Stomach (tissue), 9 donors: ENCODE data around the gene ATG7. TPM values are rescaled to one million over a fixed set of nuclear protein-coding genes. Genes with fewer than 3 reads are reported as not detected.

ENCODE experiments used
- DNase-seq, 2 donors: peaks; one replicate each; pipeline versions ENCODE4 v3.0.0 to v3.0.0-alpha.2; 2013 to 2019
- H3K27ac ChIP-seq, 5 donors: fragments of 200-600 bp in 4 of 5; sonication (generic) in 4 of 5; one replicate each; pipeline ENCODE4 v1.5.1; 2013 to 2019; ENCODE audit warnings: mild to moderate bottlenecking in 1 of 5, moderate library complexity in 1 of 5
- H3K27me3 ChIP-seq, 3 donors: fragments of 200-600 bp; sonication (generic); one replicate each; pipeline ENCODE4 v1.5.1; 2017 to 2019; ENCODE audit warnings: mixed run types in 1 of 3
- H3K36me3 ChIP-seq, 4 donors: fragments of 200-600 bp; sonication (generic); 1 replicate in 3 of 4; 2 replicates in 1 of 4; pipeline ENCODE4 v1.5.1; 2016 to 2019
- H3K4me1 ChIP-seq, 4 donors: fragments of 200-600 bp; sonication (generic); one replicate each; pipeline ENCODE4 v1.5.1; 2016 to 2019
- H3K4me3 ChIP-seq, 4 donors: fragments of 200-600 bp; sonication (generic) in 3 of 4; one replicate each; pipeline ENCODE4 v1.5.1; 2016 to 2019; ENCODE audit warnings: mild to moderate bottlenecking in 1 of 4
- H3K9me3 ChIP-seq, 4 donors: fragments of 200-600 bp; sonication (generic); one replicate each; pipeline ENCODE4 v1.5.1; 2016 to 2019
- CTCF ChIP-seq, 7 experiments: fragments of 450-650 bp in 4 of 7; fragments of 200-600 bp in 3 of 7; sonication (generic) in 3 of 7; IDR thresholded peaks; one replicate each; pipeline ENCODE4 v1.5.1; 2016 to 2019; ENCODE audit warnings: antibody characterized with exemption in 7 of 7, control low read depth in 2 of 7, mild to moderate bottlenecking in 1 of 7
- EP300 ChIP-seq: sonication (generic); formaldehyde crosslinking; IDR thresholded peaks from one replicate; pipeline ENCODE4 v1.6.1; 2017; ENCODE audit warnings: antibody characterized with exemption
- POLR2A ChIP-seq, 4 donors: fragments of 450-650 bp; IDR thresholded peaks; one replicate each; pipeline ENCODE4 v1.6.1; 2016; ENCODE audit warnings: antibody characterized with exemption in 4 of 4, control low read depth in 2 of 4, mild to moderate bottlenecking in 1 of 4, moderate library complexity in 1 of 4
- POLR2AphosphoS5 ChIP-seq, 3 donors: sonication (generic); formaldehyde crosslinking; IDR thresholded peaks; one replicate each; pipeline ENCODE4 v1.6.1; 2016; ENCODE audit warnings: antibody characterized with exemption in 3 of 3
- WGBS, 5 donors: extraction: QIAGEN DNeasy Blood & Tissue Kit in 3 of 5; methylation state at CpG; one replicate each; pipeline versions ENCODE4 v1.1.5 to v1.1.7; 2013 to 2018; 5-methylcytosine and 5-hydroxymethylcytosine counted together
- intact Hi-C: fragments of 100-400 bp; cut with DNase I; formaldehyde crosslinking; loops from one replicate; pipeline ENCODE4 v1.15.1; 2023; ENCODE audit warnings: low total_unique reads
- polyA plus RNA-seq, 3 donors: library from polyadenylated mRNA; stranded (reverse); fragments of 200-250 nt; gene quantifications; one replicate each; pipeline ENCODE4 v1.2.3, GENCODE V29; 2013
- total RNA-seq, 5 donors: library from RNA; depleted of rRNA; stranded (reverse); fragments of >200 nt; gene quantifications; one replicate each; pipeline versions ENCODE4 v1.1.0 to v1.2.3, GENCODE V29; 2014 to 2016
- donor health status: healthy with polysubstance abuse.
- donor health status: Bipolar disorder and iron deficiency.
- donor health status: healthy.

ATG7 gene
- total and polyA plus RNA-seq, 8 donors = 6.8 to 167 (median 15.1) TPM

DNA sequence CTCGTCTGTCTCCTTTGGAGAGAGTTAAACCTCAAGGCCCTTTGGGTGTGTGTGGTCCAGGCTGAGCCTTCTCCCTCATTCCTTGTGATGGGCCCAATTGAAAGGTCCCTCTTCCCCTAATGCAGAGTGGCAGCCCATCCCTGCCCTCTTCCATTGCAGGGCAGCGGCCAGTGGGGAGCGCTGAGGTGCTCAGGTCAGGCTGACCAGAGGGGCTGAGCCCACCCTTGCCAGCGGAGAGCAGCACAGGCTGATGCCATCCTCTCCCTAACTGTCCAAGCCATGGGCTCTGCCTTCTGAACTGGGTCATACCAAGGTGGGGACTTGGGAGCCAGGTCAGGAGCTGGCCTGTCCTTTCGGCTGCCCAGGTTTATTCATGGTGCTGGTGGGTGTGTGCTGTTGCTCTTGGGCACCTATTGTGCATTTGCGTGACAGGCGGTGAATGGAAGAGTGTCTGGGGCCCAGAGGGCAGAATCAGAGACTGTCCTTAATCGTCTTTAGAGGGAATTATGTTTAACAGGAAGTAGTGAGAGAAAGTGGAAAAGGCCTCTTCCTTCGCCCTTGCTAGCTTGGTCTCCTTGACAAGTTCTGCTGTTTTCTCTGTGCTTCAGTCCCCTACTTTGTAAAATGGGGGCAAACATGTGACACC, 274.6 kb downstream of the ATG7 start:
- Histone ChIP-seq H3K9me3 (peaks cover 0 to 7% (median 0%) of the 10 kb centered on the region in 4 donors), H3K27me3 (no peaks in the 10 kb centered on the region), H3K36me3 (no peaks in the 10 kb centered on the region), H3K27ac (no peak overlapping the region), H3K4me3 (no peak overlapping the region), H3K4me1 (peaks cover 13 to 31% (median 22%) of the 10 kb centered on the region in 4 donors)
- WGBS, 5 donors = 92 to 95% (median 94%) methylated on average over 7 to 9 of the region's 9 CpGs
- DNase-seq = no peak
- TF ChIP-seq EP300 = no peak
- intact Hi-C loops = no loop called here

DNA sequence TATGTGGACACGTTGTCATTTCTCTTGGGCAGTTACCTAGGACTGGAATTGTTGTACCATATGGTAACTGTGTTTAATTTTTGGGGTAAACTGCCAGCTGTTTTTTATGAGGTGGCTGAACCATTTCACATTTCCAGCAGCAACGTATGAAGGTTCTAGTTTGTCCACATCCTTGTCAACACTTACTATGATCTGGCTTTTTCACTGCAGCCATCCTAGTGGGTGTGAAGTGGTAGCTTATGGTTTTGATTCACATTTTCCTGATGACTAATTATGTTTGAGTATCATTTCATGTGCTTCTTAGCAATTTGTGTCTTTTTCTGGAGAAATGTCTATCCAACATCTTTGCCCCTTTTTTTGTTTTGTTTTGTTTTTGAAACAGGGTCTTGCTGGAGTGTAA, 275.3 kb downstream of the ATG7 start:
- TF ChIP-seq POLR2AphosphoS5 (IDR thresholded peaks at IDR 0.05) (no peak), POLR2A (IDR thresholded peaks at IDR 0.05) (no peak), CTCF (IDR thresholded peaks at IDR 0.05) (no peak), EP300 (no peak)
- H3K27me3 ChIP-seq = no peaks in the 10 kb centered on the region
- H3K9me3 ChIP-seq = peaks cover 0 to 7% (median 0%) of the 10 kb centered on the region in 4 donors
- DNase-seq = no peak
- intact Hi-C loops = no loop called here
- H3K4me1 ChIP-seq = peaks cover 13 to 34% (median 23%) of the 10 kb centered on the region in 4 donors
- no peaks in the 10 kb centered on the region for H3K36me3 ChIP-seq
- 91 to 97% (median 92%) methylated on average over 2 of the region's 2 CpGs for WGBS, 5 donors
- no peak overlapping the region for H3K4me3 ChIP-seq
- H3K27ac ChIP-seq = no peak overlapping the region

DNA sequence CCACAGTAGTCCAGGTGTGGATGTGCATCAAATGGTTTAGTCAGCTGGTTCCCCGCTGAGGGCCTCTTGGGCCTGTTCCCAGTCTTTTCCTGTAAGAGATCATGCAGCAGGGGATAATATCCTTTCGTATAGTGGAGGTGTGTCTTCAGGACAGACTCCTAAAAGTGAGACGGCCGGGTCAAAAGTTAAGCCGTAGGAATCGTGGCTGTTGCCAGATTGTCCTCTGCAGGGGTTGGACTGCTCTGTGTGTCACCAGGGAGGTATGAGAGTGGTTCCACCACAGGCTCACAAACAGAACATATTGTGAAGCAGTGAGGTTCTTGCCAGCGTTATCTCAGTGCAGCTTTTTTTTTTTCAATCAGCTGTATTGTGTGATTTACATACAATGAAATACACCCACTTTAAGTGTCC, 276.5 kb downstream of the ATG7 start:
- DNase-seq = peak; percentile 36 to 59
- Histone ChIP-seq H3K36me3 (peaks cover 0 to 3% (median 0%) of the 10 kb centered on the region in 4 donors), H3K9me3 (peaks cover 0 to 4% (median 0%) of the 10 kb centered on the region in 4 donors), H3K27me3 (no peaks in the 10 kb centered on the region), H3K27ac (peak overlapping the region in 3 of 5 donors; percentile 4 to 65 (median 25)), H3K4me3 (no peak overlapping the region), H3K4me1 (peaks cover 24 to 47% (median 35%) of the 10 kb centered on the region in 4 donors)
- intact Hi-C loops = no loop called here
- WGBS, 5 donors = 24 to 46% (median 41%) methylated on average over 5 to 7 of the region's 7 CpGs
- TF ChIP-seq POLR2A (IDR thresholded peaks at IDR 0.05) (no peak), EP300 (no peak), CTCF (IDR thresholded peaks at IDR 0.05) (no peak), POLR2AphosphoS5 (IDR thresholded peaks at IDR 0.05) (no peak)

DNA sequence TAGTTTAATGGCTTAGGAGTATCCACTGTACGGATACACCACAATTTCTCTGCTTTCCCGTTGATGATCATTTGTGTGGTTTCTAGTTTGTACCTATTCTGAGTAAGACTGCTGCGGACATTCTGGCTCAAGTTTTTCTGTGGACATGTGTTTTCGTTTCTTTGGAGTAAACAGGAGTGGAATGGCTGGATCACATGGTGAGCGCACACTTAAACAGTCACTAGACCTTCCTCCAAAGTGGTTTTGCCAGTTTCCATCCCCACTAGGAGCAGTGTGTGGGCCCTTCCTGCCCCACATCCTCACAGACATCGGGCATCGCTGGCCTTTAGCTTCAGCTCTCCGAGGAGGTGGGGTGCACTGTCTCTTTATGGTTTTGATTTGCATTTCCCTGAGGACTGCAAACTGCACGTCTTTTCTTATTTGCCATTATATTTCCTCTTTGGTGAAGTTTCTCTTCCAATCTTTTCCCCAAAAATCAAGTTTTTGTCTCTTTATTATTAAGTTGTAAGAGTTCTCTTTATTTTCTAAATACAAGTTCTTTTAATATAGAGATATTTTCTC, 277.5 kb downstream of the ATG7 start:
- H3K27me3 ChIP-seq = no peaks in the 10 kb centered on the region
- peaks cover 0 to 10% (median 3%) of the 10 kb centered on the region in 4 donors for H3K36me3 ChIP-seq
- H3K27ac ChIP-seq = peak overlapping the region in 2 of 5 donors; percentile 2 to 65
- TF ChIP-seq POLR2A (IDR thresholded peaks at IDR 0.05) = no peak
- TF ChIP-seq POLR2AphosphoS5 (IDR thresholded peaks at IDR 0.05) = no peak
- TF ChIP-seq EP300 = no peak
- no peak for TF ChIP-seq CTCF (IDR thresholded peaks at IDR 0.05)
- H3K4me3 ChIP-seq = no peak overlapping the region
- peaks cover 28 to 48% (median 36%) of the 10 kb centered on the region in 4 donors for H3K4me1 ChIP-seq
- intact Hi-C loops = no loop called here
- no peaks in the 10 kb centered on the region for H3K9me3 ChIP-seq
- no peak for DNase-seq
- 72 to 83% (median 80%) methylated on average over 9 of the region's 9 CpGs for WGBS, 5 donors

DNA sequence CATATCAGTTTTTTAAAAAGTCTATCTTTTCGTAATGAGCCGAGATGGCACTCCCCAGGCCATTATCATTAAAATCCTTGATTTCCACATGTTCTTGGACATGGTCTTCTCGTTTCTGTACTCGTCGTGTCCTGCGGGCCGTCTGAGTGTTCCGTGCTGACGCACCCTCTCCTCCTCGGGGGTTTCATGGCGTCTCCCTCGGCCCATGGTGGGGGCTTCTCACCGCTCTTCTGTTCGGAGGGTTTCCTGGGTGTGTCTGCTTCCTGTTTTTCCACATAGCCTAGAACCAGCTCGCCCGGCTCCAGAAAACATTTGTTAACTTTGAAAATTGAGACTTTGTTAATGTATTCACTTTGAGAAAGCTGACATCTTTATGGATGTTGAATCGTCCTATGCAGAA, 278.8 kb downstream of the ATG7 start:
- intact Hi-C loops = no loop called here
- TF ChIP-seq CTCF (IDR thresholded peaks at IDR 0.05) (no peak), POLR2A (IDR thresholded peaks at IDR 0.05) (no peak), EP300 (no peak), POLR2AphosphoS5 (IDR thresholded peaks at IDR 0.05) (no peak)
- no peak for DNase-seq
- Histone ChIP-seq H3K9me3 (no peaks in the 10 kb centered on the region), H3K4me3 (no peak overlapping the region), H3K27ac (peak overlapping the region in 1 of 5 donors; percentile 2), H3K36me3 (peaks cover 0 to 24% (median 14%) of the 10 kb centered on the region in 4 donors), H3K4me1 (peaks cover 29 to 52% (median 44%) of the 10 kb centered on the region in 4 donors), H3K27me3 (no peaks in the 10 kb centered on the region)
- WGBS, 5 donors = 79 to 90% (median 88%) methylated on average over 17 of the region's 17 CpGs
